Measurements from ENCODE around the gene ANKRD34B.

- TF ChIP-seq CTCF (IDR thresholded peaks at IDR 0.05) (no peak), EZH2 (IDR thresholded peaks at IDR 0.05) (no peak)
Observed at GRCh38 chr5:80607832-80608231, 37.8 kb upstream of the ANKRD34B start.

Data from neural progenitor cell (in vitro differentiated cells).